Head of caudate nucleus (tissue), 42 donors: ENCODE data around the gene NFAM1.

Experiments
- DNase-seq, 42 donors: peaks; one replicate each; pipeline versions ENCODE4 v3.0.0 to v3.0.0-alpha.2; 2020 to 2021; ENCODE audit warnings: mixed read lengths in 7 of 42
- intact Hi-C: fragments of 100-400 bp; cut with DNase I; formaldehyde crosslinking; loops from one replicate; pipeline ENCODE4 v1.15.0; 2022

NFAM1 gene

DNA sequence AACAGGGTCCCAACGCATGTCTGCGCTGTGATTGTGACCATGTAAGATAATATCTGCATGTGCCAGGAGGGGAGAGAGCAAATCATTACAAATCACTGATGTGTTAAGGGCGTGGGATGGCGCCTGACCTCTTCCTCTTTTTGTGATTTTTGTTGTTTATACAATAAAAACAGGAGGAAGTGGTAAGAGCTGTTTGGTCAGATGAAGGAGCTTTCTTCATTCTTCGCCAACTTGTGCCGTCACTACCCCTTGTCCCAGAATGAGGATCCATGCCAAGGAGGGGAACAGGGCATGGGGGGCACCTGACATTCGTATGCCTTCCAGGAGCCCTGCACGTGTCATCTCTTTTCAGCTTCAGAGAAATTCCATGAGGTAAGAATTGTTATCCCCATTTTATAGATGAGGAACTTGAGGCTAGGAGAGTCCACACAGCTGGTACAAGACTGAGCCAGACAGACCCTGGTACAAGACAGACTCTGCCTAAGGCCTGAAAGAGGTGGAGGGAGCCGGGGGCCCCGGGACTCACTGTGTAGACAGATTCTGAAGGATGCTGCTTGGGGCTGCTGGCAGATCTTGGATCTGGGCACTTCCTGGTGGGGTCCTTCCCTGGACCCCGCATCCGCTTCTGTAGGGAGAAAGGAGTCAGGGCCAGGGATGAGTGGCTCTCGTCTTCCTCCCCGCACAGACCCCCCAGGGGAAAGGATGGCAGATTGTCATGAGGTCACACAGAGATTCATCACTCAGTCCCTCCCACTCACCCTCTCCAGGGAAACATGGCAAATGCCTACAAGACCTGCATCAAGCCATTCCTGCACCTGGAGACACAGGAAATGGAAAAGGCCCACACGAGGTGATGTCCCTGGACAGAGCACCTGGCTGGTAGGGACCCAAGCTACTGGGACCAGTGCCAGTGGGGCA, 34.6 kb downstream of the NFAM1 start:
- peak in 9 of 42 donors; percentile 19 to 42 (median 30) for DNase-seq
- intact Hi-C loops = no loop called here

GRCh38 chr22:42396621-42397331, 35.4 kb downstream of the NFAM1 start:
- DNase-seq = peak in 11 of 42 donors; percentile 10 to 47 (median 24)
- intact Hi-C loops = no loop called here

DNA sequence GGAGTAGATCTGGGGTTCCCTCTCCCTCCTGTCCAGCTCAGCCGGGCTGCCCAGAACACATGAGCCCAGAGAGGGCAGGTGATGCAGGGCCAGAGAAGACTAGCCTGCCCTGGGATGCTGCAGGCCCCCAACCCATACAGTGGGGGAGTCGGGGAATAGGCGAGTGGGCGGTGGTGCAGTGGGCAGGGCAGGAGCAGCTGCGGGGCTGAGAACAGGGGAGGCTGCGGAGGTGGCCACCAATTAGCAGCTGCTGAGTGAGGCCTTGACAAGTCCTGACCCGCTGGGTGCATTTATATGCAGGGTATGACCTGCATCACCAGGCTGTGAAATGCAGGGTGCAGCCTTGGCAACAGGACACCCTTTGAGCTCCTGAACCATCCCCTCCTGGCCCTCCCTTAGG, 43.1 kb downstream of the NFAM1 start:
- intact Hi-C loops = no loop called here
- peak in 5 of 42 donors; percentile 23 to 47 (median 35) for DNase-seq

DNA sequence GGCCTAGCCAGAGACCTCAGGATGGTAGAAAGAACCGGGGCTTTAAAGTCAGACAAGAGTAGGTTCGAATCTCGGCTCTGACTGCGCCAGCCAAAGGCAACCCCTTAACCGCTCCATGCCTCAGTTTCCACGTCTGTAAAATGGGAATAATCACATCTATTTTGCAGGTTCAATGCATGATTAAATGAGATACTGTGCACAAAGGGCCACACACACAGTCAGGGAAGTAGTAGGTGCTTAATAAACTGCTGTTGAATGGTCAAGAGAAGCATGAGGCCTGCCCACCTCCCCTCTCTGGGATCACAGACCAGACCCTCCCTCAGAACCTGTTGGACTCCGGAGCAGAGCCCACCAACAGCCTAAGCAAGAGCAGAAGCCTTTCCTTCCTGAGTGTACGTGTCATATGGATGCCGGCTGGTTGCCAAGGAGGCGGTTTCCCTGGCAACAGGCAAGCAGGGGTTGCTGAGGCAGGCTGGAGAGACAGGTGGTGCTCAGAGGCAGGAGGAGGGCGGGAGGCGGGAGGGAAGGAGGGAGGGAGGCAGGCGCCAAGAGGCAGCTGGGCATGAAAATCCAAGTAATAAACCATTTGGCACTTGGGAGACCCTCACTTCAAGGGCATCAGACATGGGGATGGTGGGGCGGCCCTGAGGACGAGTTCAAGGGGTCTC, 43.9 kb downstream of the NFAM1 start:
- intact Hi-C loops = no loop called here
- DNase-seq = peak; percentile 64 to 97 (median 85)

DNA sequence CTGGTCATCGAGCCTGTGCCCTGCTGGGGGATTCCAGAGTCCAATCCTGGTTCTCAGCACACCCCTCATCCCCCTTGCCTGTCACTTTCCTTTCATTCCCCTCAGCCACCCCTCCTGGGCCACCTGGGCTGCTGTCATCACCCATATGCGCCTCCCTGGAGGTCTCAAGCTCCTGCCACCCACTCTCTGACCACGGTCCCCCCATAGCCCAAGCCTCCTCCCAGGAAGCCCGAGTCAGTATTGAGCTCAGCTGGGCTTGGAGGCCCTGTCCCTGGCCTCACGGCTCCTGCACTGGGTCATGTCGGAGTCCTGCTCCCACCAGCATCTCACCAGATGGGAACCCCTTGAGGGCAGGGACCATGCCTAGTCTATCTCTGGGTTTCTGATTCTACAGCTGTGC, 44.6 kb downstream of the NFAM1 start:
- intact Hi-C loops = no loop called here
- DNase-seq = no peak

- intact Hi-C loops = no loop called here
- DNase-seq = peak in 35 of 42 donors; percentile 27 to 76 (median 57)
Observed at GRCh38 chr22:42385696-42386095, 46.5 kb downstream of the NFAM1 start.

- no peak for DNase-seq
- intact Hi-C loops = no loop called here
Observed at GRCh38 chr22:42384506-42384905, 47.7 kb downstream of the NFAM1 start.

GRCh38 chr22:42383851-42384417, 48.3 kb downstream of the NFAM1 start:
- intact Hi-C loops = no loop called here
- no peak for DNase-seq

- intact Hi-C loops = no loop called here
- DNase-seq = no peak
Observed at GRCh38 chr22:42383287-42383686, 48.9 kb downstream of the NFAM1 start.

GRCh38 chr22:42380769-42381551, 51.2 kb downstream of the NFAM1 start:
- no peak for DNase-seq
- intact Hi-C loops = no loop called here

- DNase-seq = no peak
- intact Hi-C loops = no loop called here
Observed at GRCh38 chr22:42379966-42380537, 52.2 kb downstream of the NFAM1 start.

DNA sequence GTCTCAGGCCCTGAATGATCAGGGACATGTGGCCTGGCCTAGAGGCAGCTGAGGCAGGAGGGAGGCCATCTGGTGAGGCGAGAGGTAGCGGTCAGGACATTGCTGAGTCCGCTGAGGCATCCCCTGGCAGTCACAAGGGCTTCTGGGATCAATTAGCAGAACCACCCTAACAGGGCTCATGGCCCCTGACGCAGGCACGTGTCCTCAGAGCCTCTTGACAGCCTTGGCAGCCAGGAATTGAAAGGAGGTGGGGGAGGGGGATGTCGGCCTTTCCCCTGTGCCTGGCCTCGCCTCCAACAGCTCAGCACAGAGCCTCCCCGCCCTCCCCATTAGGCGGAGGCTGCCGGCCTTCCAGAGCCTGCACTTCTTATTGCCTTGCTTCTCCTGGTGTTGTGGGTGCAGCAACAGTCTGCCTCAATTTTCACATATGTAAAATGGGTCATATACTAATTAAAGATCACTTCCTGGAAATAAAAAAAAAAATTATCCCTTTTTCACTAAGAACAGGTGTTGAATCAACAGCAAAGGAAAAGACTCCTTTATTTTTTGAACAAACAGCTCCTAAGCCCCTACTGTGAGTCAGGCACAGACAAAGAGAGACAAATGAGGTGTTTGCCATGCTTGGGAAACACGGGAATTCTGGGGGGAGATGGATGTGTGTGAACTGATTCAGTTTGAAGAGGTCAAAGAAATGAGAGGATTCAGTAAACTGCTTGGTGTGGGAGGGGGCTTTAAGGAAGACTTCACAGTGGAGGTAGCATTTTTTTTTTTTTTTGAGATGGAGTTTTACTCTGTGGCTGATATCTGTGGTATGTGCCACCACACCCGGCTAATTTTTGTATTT, 55.3 kb downstream of the NFAM1 start:
- intact Hi-C loops = no loop called here
- DNase-seq = no peak

DNA sequence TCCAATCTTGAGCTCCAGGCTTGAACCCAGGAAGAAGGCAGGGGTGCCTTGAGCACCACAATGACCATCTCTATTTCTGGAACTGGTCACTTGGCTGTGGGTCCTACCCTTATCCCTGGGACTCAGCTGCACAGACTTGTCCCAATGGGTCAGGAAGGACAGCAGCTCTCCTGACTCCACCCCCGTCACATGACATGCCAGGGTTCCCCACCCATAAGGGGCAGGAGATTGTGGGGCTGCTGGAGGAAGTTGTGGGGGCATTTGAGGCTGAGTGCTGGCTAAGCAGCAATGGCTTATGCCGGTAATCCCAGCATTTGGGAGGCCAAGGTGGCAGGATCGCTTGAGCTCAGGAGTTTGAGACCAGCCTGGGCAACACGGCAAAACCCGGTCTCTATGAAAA, 56.2 kb downstream of the NFAM1 start:
- DNase-seq = no peak

GRCh38 chr22:42372976-42373375, 59.2 kb downstream of the NFAM1 start:
- intact Hi-C loops = no loop called here
- DNase-seq = no peak

More for the DNA sequence above, 56.2 kb downstream of the NFAM1 start:
- intact Hi-C loops = no loop called here

DNA sequence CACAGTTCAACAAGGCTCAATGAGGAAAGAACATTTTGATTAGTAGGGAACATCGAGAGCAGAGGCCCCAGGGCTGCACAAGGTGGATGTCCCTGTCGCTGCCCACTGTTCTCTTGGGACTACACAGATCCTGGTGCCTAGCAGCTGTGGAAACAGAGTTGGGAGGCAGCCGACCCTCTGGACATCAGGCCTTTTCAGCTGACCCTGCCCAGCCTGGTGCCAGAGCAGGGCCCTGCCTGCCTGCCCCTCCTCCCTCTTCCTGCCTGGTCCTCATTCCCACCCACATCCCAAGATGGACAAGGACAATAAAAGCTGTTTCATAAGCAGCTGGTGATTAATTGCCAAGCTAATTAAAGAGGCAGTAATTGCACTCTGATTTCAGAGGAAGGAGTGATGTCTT, 60.7 kb downstream of the NFAM1 start:
- intact Hi-C loops = no loop called here
- DNase-seq = no peak

- intact Hi-C loops = no loop called here
- DNase-seq = no peak
Observed at GRCh38 chr22:42371099-42371498, 61.1 kb downstream of the NFAM1 start.
